Fibroblast of peridontal ligament (primary cell): Measurements from ENCODE around the gene COL5A2.

ENCODE experiments used
- DNase-seq: peaks from one replicate; pipeline ENCODE4 v3.0.0-alpha.2; 2010; ENCODE audit errors: extremely low read depth

COL5A2 gene

DNA sequence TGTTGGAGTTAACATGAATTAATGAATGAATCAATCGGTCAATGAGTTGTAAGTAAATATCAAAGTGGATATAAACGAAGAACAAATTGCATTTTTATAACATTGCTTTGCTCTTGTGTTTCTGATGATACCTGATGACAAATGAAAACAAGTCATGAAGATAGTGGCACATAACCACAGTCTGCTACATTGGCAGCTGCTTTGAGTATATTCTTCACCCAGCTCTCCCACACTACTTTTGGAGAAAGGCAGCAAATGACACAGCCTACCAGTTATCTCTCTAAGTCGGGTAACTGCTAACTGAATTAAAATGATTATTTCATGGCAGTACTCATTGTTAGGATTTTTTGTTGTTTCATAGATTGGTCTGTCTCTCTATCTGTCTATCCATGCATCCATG lies 76.8 kb downstream of the COL5A2 start:
- DNase-seq: no peak

DNA sequence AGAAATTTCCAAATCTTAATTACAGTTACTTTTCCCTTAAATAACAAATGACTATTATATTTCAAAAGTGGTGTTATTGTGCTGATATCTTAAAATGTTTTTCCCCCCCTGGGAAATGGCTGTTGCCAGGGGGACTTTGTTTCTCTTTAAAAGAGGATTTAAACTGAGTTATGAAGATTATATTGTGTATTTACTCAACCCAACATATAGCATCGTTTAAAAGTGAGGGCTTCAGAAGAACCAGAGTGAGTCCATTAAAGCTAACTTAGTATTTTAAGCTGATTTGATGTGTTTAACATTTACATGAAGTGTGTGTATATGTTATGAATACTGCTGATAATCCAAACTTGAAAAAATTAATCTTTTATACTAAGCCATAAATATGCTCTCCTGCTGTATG lies 81.6 kb downstream of the COL5A2 start:
- DNase-seq: no peak

DNA sequence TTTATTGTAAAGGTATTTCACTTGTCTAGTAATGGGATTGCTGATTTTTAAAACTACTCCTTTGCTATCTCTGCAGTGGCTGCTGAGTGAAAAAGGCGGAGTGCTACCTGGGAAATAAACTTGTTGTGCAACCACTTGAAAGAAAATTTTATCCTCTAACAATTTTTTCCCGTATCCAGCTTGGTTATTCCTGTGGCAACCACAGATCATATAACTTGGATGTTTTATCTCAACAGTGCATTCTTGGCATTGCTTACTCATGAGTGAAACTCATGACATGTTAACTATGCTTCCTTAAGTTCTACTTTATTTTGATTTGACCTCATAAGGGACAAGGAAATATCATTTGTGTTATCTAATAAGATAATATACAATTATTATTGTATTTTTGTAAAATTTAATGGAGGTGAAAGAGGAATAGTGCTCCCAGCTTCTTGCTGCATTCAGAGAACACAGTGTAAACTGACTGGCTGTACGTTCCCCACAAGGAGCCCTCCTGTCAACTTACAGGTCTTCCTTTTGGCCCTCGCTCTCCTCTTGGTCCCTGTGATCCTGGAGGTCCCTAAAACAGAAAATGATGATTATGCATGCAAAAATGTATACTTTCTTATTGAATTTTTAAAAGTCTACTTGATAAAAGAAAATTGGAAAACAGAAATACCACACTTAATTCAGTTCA lies 82.7 kb downstream of the COL5A2 start:
- peak; percentile 85 for DNase-seq

DNA sequence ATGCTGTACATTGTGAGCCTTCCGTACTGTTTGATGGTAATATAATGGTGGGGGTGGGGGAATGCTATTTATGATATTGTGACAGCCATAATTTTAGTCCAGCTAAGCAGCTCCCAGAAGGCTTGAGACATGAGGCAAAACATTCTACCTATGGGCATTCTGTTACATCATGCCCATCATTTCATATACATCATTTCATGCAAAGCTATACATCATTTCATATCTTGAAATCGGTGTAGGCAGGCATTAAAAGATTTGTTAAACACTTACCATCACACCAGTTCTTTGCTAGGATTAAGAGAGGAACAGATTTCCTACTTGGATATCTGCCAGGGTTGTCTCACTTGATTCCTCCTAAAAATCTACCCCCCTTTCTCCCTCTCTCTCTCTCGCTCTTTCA lies 84.5 kb downstream of the COL5A2 start:
- no peak for DNase-seq

DNA sequence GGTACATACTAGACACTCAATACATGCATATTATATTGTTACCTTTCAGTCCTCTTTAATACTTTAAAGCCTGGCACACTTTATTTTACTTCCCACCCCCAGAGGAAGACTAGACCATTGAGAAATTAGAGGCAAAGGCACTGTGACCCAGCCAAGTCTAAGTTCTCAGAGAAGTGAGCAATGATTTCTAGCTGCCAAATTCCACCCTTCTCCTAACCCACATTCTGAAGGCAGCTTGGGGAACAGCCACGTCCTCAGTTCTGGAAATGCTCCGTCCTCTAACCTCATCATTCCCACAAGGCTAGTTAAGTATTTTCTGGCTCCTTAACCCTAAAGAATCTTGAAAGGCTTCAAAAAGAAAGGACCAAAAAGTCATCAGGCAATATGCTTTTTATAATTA lies 86.6 kb downstream of the COL5A2 start:
- peak; percentile 97 for DNase-seq

DNA sequence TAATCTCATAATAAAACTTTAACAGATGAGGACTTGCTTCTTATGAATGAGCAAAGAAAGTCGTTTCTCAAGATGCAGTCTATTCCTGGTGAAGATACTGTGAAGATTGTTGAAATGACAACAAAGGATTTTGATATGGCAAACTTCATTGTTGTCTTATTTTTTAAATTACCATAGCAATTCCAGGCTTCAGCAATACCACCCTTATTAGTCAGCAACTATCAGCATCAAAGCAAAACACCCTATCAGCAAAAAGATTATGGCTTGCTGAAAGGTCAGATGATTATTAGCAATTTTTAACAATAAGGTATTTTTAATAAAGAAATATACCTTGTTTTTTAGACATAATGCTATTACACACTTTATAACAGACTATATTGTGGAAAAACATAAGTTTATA lies 88.3 kb downstream of the COL5A2 start:
- DNase-seq: peak; percentile 43

DNA sequence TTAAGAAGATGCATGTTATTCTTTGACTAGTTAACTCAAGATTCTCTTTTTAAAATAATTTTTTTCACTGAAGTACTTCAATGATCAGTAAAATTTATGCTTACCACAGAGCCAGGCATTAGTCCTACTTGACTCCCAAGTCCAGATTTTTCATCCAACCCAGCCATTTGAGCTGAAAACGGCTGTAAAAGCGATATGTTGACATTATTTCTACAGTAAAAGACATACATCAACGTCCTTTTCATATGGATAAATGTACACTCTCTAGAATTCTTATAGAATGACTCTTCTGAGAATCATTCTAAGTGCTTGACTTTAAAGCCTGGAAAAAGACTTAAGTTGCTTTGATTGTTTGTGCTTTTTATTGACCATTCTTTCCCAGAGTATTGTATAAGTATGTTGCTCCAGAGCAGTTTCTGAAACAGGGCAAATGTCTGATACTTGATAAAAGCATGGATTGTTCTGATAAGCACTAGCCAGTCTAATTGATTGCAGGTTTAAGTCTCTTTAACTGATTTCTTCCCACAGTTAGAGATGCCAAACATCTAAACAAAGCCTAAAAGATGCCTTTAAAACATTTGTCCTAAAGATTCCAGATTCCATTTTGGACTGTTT lies 90.9 kb downstream of the COL5A2 start:
- DNase-seq: peak; percentile 29

DNA sequence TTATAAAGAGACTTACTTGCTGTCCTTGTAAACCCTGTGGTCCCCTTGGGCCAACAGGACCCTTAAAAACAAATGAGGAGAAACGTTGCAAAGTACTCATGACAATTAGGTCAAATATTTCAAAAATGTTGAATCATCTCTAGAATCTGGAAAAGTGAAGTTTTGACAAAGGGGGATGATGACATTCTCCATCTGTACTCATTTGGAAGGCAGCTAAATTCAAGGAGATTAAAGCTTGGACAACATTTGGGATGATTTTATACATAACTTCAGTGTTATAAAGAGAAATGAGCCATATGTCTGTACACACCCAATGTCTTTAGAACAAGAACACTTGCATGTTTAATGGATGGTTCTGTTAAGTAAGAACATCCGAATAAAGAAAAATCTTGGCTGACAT lies 92.9 kb downstream of the COL5A2 start:
- peak; percentile 74 for DNase-seq

DNA sequence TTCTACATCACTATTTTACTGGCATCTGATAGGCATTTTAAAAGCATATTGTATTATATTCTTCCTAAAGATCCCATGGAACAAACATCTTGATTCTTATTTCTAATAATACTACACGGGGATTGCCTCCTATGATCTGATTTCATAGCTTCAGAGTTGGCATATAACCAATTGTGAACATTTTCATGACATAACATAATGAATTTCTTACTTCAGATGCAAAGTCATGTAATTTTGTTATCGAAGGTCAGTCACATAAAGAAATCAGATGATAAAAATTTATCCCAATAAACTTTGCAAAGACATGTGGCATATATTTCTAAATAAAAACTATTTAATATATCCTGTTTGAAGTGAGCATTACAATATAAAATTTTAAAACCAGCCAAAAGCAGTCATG lies 93.3 kb downstream of the COL5A2 start:
- DNase-seq: no peak

DNA sequence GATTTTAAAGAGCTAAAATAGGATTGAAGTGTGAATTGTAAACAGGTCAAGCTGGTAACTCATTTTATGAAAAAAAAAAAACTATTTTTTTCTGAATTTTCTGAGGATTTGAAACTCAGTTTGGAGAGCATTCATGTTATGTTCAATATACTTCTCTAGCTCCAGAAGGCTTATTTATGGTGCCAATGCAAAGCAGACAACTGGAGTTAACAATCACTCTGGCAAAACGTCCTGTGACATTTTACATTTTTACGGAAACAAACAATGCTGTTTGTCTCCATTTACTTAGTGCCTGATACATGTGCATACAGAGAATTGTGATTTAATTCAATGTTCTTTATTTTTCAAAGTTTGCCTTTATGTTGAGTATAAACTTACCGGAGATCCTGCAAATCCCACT lies 96.0 kb downstream of the COL5A2 start:
- DNase-seq: no peak

DNA sequence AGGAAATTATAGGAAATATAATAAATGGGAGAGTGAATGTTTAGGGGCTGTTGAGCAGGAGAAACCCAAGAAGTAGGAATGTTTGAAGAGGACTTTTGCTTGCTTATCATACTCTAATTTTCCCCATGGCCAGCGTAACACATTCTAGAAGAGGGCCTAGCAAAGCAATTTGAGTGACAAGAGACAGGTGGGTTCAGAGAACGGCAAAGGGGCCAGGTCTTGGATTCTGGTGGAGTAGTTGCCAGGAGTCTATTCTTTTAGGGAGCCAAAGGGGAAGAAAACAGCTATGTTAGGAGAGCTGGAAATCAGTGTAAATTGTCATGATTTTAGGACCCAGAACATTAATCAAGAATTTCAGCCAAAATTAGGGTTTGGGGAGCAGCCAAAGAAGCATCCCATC lies 96.5 kb downstream of the COL5A2 start:
- DNase-seq: no peak

DNA sequence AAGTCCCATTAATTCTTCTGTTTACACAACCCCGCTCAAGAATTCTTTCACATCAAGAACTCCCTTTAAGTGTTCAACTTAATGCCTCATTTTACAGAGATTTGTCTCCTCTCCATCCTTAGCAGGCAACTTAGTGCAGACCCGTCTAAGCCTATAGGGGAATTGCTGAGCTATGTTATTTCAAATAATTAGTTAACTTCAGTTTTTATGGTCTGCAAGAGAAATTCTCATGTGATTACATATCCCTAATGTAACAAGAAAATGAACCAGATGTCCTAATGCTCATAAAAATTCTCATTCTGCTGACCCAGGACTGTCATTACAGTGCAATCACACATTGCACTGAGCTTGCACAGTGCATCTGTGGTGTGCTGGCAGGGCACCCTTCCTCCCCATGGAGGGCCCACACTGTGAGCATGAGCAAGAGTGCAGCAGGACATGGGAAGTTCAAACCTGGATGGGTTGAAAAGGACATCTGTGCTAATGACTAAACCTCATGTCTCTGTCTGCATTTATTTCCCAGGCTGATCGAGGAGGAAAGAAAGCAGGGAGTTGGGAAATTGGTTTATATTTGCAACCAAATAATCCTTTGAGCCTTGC lies 97.1 kb downstream of the COL5A2 start:
- DNase-seq: no peak

DNA sequence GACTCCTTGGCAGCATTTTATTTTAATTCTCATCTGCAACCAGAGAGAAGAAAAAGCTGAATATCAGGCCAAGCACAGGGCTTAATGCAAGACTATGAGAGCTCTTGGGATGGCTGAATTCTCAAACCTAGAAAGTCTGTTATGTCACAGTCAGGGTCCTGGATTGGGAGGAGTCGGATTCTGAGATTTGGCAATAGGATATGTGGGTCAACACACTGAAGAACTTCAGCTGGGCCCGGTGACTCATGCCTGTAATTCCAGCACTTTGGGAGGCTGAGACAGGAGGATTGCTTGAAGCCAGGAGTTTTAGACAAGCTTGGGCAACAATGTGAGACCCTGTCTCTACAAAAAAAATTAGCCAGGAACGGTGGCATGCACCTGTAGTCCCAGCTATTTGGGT lies 103.0 kb downstream of the COL5A2 start:
- peak; percentile 27 for DNase-seq

DNA sequence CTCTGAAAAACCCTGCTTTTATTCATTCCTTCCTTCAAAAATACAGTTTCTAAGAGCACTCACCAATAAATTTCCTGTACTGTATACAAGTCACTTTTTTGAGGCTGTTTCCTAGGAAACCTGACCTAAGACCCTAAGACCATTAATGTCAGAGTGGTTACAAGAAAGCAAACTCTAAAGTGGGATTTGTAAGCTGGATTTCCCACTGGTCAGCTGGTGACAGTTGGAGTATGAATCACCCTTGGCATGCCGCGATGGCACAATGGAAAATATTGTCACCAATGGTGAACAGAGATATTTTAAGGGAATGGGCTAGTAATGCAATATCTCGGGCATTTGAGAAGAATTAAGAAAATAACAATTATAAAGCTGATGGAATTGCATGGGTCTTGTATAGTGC lies 103.4 kb downstream of the COL5A2 start:
- no peak for DNase-seq

DNA sequence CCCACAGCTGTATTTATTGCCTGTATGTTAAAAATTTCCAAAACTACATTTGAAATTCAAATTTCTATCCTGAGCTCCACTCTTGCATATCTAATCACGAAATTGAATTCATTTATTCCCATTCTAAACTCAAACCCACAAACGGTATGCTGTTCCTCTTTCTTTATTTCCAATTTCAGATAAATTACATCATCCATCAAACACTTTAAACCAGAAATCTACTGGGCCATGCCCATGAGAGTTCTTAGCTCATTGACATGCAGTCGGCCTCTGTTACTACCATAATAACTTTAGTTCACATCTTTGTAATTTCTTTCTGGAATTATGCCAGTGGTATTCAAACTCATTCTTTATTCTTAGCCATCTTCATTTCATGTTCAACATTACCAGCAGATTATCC lies 105.1 kb downstream of the COL5A2 start:
- DNase-seq: peak; percentile 59

DNA sequence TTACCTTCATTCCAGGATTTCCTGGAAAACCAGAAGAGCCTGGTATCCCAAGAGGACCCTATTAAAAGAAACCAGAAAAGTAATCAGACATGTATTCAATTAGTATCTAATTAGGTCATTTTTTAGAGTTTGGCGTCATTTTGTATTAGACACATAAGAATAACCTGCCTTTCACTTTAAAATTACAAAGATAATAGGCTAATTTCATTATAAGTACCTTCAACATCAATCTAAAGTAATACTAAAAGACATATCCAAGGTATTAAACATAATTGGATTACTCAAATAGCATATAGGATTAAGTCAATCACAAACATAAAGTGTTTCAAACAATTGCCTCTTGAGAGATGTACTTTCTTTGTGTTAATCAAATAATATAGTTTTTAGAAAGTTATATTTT lies 107.5 kb downstream of the COL5A2 start:
- DNase-seq: no peak

DNA sequence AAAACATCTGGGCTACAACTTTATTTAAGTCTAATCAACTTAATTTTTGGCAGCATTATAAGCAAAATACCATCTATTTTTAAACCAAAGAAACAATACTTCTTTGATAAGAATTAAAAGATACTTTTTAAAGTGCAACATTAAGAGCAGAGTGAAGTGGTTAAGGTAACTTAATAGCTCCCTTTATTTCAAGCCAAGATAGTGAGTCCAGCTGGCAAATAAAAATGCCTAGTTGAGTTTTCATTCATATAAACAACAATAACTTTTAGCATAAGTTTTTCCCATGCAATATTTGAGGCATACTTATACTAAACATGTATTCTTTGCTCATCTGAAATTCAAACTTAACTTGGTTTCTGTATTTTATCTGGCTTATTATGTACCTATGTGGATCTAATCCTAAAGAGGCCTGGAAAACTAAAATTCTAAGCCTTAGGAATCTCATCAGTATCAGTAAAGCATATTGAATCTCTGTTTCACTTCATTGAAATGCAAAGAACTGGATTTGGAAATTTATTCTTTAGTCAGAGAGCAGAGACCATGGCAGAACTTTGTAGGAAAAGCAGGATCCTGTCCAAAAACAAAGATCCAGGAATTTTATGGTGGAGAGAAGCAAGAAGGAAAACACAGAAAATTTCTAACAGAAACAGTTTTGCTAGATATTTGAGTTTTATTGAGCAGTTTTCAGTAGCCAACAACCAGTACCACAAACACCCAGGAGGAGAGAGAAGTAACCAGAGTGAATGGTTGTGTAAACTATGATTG lies 109.5 kb downstream of the COL5A2 start:
- DNase-seq: no peak

DNA sequence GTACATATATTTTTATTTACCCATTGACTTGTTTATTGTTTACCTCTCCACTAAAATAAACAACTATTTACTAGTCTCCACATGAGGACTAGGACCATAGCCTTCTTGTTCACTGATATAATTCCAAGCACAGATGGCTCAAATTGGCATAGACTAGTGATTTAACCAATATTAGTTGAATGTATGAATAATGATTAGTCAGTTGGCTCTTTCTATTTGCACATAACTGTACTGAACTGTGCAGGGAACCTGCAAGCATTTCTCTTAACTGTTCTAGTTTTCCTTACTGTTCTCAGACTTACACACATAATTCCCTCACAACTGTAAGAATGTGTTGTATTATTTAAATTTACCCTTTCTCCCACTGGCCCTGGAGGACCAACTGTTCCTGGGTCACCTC lies 113.5 kb downstream of the COL5A2 start:
- DNase-seq: no peak

DNA sequence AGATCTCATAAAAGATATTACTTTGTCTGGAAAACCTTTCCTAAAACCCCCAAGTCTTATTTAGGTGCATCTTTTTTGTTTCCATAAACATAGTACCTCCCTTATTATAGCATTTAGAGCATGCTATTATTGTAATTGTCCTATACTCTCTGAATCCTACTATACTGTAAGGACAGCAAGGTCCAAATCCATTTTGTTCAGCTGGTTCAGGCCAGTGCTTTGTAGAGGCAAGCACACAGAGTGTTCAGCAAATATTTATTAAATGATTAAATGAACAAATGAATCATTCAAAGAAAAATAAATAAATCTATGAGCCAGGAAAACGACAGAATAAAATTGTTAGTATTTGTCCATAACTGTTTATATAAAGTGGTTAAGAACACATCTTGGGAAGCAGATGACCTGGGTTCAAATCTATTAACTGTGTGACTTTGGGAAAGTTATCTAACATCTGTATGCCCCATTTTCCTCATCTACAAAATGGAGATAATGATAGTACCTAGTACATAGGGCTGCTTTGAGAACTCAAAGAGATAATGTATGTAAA lies 119.4 kb downstream of the COL5A2 start:
- no peak for DNase-seq

DNA sequence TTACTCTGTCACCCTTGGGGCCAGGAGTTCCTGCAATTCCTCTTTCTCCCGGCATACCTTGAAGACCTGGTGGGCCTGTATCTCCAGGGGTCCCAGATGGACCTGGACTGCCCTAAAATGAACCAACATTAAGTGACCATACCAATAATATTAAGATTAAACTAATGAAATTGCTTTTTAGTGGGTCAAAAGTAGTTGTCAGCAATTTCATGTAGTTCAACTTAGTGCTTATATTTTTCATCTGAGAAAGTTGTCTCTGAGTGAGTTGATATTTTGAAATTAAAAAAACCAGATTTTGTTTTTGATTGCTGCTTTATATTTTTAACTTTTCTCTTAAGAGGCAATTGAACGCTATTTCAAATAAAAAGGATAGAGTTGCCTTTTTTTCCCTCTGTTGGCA lies 122.2 kb downstream of the COL5A2 start:
- DNase-seq: no peak

DNA sequence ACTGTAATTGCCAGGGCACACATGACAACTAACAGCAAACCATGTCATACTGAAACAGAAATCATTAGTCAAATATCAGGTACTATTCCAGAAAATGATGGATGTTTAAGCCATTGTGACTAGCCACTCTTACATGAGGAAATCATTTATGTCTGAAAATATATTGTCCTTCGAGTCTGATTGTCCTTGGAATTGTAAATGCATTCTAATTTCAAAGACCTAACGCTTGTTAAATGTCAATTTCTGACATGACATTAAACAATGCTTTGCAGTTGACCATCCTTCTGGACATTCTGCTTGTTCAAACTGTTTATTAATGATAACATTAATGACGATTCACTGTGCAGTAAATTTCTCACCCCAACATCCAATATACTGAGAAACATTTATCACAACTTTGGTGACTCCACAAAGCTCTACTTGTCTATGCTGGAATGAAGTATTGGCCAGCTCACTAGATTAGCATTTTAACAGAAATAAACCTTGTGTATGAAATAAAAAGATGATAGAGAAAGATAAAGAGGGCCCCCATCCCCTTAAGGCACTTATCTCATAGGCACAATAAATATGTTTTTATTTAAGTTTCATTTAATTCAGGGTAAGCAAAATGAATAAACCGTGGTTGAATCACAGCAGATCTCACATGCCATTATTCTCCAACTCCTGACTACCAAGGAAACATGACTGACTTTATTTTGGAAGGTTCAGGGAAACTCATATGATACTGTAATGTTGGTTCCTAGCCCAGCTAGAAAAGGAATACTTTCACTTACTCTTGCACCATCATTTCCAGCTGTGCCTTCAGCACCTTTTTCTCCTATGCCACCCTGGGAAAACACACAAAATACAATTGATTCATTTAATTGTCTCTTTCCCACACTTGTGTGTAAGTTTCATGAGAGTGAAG lies 123.1 kb downstream of the COL5A2 start:
- peak; percentile 62 for DNase-seq
